Endothelial cell of umbilical vein (primary cell): ENCODE data around the gene RBPJL.

Experiments
- EZH2 ChIP-seq: IDR thresholded peaks from 2 replicates; pipeline ENCODE4 v1.6.1; 2012; ENCODE audit warnings: borderline replicate concordance, low read depth, mild to moderate bottlenecking, moderate library complexity, low read length, inconsistent platforms; ENCODE audit not compliant: severe bottlenecking
- FOS ChIP-seq: IDR thresholded peaks from 2 replicates; pipeline ENCODE4 v1.6.1; 2011; ENCODE audit warnings: mild to moderate bottlenecking, low read length, moderate library complexity, borderline replicate concordance; ENCODE audit not compliant: insufficient read depth
- JUN ChIP-seq: IDR thresholded peaks from 2 replicates; pipeline ENCODE4 v1.6.1; 2011; ENCODE audit warnings: borderline replicate concordance, low read depth; ENCODE audit not compliant: insufficient read length, insufficient read depth
- MAX ChIP-seq: IDR thresholded peaks from 2 replicates; pipeline ENCODE4 v1.6.1; 2011; ENCODE audit not compliant: insufficient read depth, insufficient read length
- MYC ChIP-seq: IDR thresholded peaks from one replicate; pipeline ENCODE4 v1.6.1; 2011; ENCODE audit warnings: mild to moderate bottlenecking, low read depth, low read length
- POLR2A ChIP-seq: IDR thresholded peaks from 2 replicates; pipeline ENCODE4 v1.6.1; 2012; ENCODE audit warnings: low read depth, mild to moderate bottlenecking, control low read depth, low read length
- POLR2AphosphoS5 ChIP-seq: IDR thresholded peaks from 2 replicates; pipeline ENCODE4 v1.6.1; 2012; ENCODE audit warnings: low read depth, mild to moderate bottlenecking, control low read depth, low read length, moderate library complexity; ENCODE audit not compliant: insufficient read depth
- TF ChIP-seq, protein P1 (sequence below), 2 donors: IDR thresholded peaks; 1 replicate in 1 of 2; 2 replicates in 1 of 2; pipeline ENCODE4 v1.5.1; 2011; ENCODE audit warnings: low read length in 2 of 2, mild to moderate bottlenecking in 2 of 2, moderate library complexity in 2 of 2, control low read depth in 1 of 2, inconsistent platforms in 1 of 2, low read depth in 1 of 2; ENCODE audit not compliant: insufficient read depth in 1 of 2; ENCODE audit errors: extremely low read depth in 1 of 2

- TF ChIP-seq EZH2 = no peak
- TF ChIP-seq POLR2AphosphoS5 = no peak
- TF ChIP-seq, protein P1, sequence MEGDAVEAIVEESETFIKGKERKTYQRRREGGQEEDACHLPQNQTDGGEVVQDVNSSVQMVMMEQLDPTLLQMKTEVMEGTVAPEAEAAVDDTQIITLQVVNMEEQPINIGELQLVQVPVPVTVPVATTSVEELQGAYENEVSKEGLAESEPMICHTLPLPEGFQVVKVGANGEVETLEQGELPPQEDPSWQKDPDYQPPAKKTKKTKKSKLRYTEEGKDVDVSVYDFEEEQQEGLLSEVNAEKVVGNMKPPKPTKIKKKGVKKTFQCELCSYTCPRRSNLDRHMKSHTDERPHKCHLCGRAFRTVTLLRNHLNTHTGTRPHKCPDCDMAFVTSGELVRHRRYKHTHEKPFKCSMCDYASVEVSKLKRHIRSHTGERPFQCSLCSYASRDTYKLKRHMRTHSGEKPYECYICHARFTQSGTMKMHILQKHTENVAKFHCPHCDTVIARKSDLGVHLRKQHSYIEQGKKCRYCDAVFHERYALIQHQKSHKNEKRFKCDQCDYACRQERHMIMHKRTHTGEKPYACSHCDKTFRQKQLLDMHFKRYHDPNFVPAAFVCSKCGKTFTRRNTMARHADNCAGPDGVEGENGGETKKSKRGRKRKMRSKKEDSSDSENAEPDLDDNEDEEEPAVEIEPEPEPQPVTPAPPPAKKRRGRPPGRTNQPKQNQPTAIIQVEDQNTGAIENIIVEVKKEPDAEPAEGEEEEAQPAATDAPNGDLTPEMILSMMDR (IDR thresholded peaks at IDR 0.05; ENCODE audit: extremely low read depth in 1 of 2, insufficient read depth in 1 of 2, low read depth in 1 of 2, low read length in 2 of 2) = no peak
- no peak for TF ChIP-seq POLR2A
- no peak for TF ChIP-seq MYC
- no peak for TF ChIP-seq MAX
- no peak for TF ChIP-seq FOS
- TF ChIP-seq JUN = no peak
These were observed 9.0 kb downstream of the RBPJL start for GRCh38 chr20:45315672-45316071.
